GM18505 (cell line): ENCODE data around the gene LDHAL6B.

ENCODE experiments used
- ATAC-seq: cut with Tn5 transposase; IDR thresholded peaks from one replicate; pipeline ENCODE4 v1.9.1; 2021; ENCODE audit not compliant: unreplicated experiment
- POLR2A ChIP-seq: IDR thresholded peaks from 4 replicates; pipeline ENCODE4 v1.6.1; 2011; ENCODE audit warnings: borderline replicate concordance; ENCODE audit not compliant: insufficient read depth, insufficient read length; ENCODE audit errors: extremely low read depth

Gene LDHAL6B

GRCh38 chr15:59172289-59172901 is 34.2 kb upstream of the LDHAL6B start:
- TF ChIP-seq POLR2A = no peak
- ATAC-seq = no peak

DNA sequence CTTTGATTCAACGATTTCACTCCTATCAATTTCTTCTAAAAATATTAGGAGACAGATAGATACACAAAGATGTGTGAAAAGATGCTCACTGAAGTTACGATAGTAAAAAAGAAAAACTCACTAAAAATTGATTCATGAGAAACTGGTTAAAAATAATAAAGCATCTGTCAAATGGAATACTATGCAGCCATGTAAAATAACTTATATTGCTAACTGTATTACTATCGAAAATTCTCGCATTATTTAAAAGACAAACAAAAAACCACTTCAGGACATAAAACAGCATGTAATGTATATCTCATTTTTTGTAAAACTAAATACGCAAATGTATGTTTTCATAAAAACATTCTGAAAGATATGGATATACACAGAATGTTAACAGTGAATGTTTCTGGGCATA is 33.4 kb upstream of the LDHAL6B start:
- TF ChIP-seq POLR2A = no peak
- no peak for ATAC-seq

DNA sequence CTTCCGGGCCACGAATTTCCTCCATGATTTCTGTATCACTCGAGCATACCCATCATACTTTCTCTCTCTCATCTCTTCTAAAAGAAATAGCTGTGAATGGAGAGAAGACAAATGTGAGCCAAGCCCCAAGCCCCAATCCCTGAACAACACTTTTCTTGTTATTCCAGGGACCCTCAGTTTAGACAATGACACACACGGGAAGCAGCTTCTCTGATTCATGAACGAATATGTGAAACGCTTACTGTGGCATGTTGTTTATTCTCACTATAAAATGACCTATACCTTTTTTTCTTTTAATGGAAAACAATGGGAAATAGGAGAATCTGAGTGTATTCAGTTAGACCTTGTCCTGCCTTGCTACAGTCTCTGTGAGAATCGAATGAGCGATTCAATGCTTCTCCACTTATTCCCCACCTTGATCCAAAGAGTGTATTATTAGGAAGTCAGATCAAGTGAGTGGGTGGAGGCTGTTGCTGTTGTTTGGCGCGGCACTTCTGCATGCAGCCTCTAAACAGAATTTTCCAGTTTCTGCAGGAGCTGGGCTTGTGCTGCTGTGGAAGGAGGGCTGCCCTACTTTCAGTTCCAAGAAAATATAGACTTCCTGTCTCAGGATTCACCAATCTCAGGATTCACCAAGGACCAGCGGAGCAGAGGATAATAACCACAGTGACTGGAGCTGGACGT is 32.4 kb upstream of the LDHAL6B start:
- no peak for ATAC-seq

DNA sequence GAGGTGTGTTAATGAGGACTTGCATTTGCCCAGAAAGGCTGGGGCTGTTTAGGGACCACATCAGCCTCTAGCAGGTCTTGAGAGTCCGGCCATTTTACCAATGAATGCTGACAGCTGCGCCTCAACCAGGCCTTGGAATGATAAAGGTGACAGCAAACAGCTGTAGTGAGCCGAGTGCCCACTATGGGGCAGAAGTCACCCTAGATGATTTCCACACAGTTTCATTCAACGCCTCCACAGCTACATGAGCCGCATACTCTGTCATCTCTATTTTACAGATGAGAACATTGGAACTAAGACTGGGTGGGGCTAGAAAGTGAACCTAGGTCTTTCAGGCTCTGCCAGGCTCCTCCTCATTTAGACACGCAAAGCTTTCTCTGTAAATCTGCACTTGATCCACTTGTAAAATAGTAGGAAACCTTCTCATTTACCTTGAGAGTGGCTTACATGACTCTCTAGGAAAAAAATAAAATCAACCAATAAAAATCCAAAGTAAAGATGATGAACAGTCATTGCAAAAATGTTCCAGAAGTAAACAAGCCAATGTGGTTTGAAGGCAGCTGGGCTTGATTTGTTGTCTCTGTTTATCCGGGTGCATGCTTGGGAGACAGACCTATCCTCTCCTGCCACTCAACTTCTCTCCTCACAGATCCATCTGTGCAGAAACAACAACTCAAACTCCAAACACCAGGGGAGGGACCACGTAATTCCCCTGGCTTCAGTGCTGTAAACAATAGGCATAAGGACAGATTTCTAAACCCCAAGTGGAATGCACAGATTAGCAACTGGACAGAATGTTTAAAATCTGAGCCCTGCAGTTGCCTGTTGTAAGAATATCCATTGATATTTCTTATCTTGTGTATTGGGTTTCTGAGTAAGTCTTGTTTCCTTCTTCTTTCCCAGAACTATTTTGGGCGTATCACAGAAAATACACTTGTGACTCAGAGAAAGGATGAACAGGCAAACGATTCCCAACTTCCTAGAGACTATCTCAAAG is 31.5 kb upstream of the LDHAL6B start:
- peak; percentile 16 for TF ChIP-seq POLR2A
- no peak for ATAC-seq

More for the DNA sequence above, 32.4 kb upstream of the LDHAL6B start:
- TF ChIP-seq POLR2A = no peak

DNA sequence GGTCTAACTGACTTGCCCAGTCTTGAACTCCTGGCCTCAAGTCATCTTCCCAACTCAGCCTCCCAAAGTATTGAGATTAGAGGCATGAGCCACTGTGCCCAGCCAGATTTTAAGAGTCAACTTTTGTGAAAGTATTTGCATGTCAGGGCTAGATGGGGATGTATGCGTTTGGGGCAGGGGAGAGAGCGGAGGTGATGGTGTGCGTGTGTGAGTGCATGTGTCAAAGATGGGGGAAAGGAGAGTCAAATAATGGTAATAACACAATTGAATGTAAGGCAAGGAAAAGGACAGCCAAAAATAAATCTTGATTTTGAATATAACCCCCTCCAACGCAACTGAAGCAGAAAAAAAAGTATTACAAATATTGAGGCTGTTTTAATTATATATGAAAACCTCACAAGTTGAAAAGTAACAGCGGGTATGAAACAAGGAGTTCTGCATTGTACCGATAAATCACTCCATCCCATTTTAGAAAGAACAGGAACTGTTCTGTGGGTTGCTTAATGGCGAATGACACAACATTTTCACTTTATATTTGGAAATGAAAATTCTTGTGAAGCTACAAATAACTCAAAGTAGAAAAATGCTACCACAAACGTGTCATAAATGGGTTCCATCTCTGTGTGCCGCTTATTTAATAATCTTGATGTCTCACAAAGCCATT is 29.9 kb upstream of the LDHAL6B start:
- no peak for TF ChIP-seq POLR2A
- no peak for ATAC-seq

DNA sequence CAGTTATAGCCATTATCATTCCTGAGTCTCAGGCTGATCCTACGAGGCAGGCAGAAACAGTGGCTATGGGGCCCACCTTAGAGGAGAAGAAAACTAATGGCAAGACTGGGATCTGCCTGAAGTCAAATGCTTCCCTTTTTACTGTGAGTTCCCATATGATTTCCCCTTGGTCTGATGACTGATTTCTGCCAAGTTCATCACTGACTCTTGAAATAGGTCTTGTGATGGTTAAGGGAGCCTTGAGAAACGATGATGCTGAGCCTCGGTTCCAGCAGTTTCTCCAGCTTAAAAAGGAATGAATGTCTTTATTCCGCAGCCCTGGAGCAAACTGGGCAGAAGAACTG is 29.4 kb upstream of the LDHAL6B start:
- no peak for TF ChIP-seq POLR2A
- ATAC-seq = no peak

GRCh38 chr15:59178151-59178695 is 28.4 kb upstream of the LDHAL6B start:
- no peak for ATAC-seq
- TF ChIP-seq POLR2A = no peak

- TF ChIP-seq POLR2A = no peak
- no peak for ATAC-seq
Measured at GRCh38 chr15:59179717-59180116, 26.9 kb upstream of the LDHAL6B start.

DNA sequence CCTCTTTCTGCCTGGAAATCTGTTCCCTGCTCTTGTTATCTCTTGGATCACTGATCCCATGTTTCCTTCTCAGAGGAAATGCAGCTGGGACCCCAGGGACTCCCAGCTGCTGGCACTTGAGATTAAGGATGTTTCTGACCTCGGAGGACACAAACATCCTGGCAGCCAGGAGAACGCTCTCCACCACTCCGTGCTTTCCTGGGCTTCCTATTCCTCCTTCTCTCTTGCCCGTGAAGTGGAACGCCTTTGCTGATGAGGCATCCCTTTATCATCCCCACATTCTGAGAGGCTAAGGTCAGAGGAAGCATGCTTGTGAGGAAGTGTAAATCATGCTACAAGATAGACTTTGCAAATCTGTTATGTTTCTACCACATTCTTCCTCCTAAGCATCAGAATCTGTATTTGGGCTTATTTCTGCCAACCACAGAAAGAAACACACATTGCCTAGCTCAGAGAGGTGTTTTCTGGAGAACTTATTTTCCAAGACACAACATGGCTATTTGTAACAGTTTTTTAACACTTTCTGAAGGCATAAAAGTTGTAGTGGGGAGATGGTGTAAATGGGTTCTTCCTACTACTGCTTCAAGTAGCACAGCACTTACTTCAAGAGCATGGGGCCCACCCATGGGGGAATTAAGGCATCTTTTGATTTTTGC is 25.6 kb upstream of the LDHAL6B start:
- TF ChIP-seq POLR2A = no peak
- ATAC-seq = no peak

DNA sequence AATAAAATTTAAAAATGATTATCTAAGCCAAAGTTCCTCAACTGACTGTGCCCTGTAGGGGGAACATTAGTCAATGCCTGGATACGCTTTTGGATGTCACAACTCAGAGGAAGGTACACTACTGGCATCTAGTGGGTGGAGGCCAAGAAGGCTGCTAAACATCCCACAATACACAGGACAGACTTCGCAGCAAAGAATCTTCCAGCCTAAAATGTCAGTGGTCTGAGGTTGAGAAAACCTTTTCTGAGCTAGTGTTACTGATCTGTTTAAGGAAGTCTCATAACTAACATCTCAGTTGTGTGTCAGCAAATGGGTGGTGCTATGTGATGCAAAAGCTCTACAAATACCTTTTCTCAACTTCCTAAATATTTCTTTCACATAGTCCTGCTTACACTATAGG is 20.9 kb upstream of the LDHAL6B start:
- TF ChIP-seq POLR2A = no peak
- ATAC-seq = no peak

GRCh38 chr15:59186501-59186900 is 20.1 kb upstream of the LDHAL6B start:
- no peak for ATAC-seq
- TF ChIP-seq POLR2A = no peak

- no peak for ATAC-seq
- no peak for TF ChIP-seq POLR2A
Measured at GRCh38 chr15:59189241-59189640, 17.4 kb upstream of the LDHAL6B start.
